Upper lobe of right lung (tissue), 1 donor: Measurements from ENCODE around the gene DUSP16. TPM values are rescaled to one million over a fixed set of nuclear protein-coding genes. Genes with fewer than 3 reads are reported as not detected.
"Not testable (repeated sequence)": the region's sequence is repeated elsewhere in the genome, so short reads cannot be mapped to it uniquely, and the experiment has no call there.

Experiments
- ATAC-seq: fragments of 200-7000 bp; cut with Tn5 transposase; one replicate; pipeline ENCODE4 v1.9.1; 2020; ENCODE audit warnings: mild to moderate bottlenecking, moderate library complexity
- DNase-seq: peaks from one replicate; pipeline ENCODE4 v3.0.0-alpha.2; 2020
- H3K27ac ChIP-seq: fragments of 200-600 bp; one replicate; pipeline ENCODE4 v1.8.0; 2022
- H3K27me3 ChIP-seq: fragments of 200-600 bp; one replicate; pipeline ENCODE4 v1.8.0; 2022; ENCODE audit warnings: mild to moderate bottlenecking
- H3K36me3 ChIP-seq: fragments of 200-600 bp; one replicate; pipeline ENCODE4 v1.8.0; 2022
- H3K4me1 ChIP-seq: fragments of 200-600 bp; one replicate; pipeline ENCODE4 v1.8.0; 2022
- H3K4me3 ChIP-seq: fragments of 200-600 bp; one replicate; pipeline ENCODE4 v1.8.0; 2022; ENCODE audit warnings: mild to moderate bottlenecking
- H3K9me3 ChIP-seq: fragments of 200-600 bp; one replicate; pipeline ENCODE4 v1.8.0; 2022
- CTCF ChIP-seq: fragments of 200-600 bp; IDR thresholded peaks from one replicate; pipeline ENCODE4 v1.8.0; 2022; ENCODE audit warnings: antibody characterized with exemption
- intact Hi-C: fragments of 100-400 bp; cut with DNase I; formaldehyde crosslinking; loops from one replicate; pipeline ENCODE4 v1.11.0; 2022
- total RNA-seq: library from RNA; stranded (reverse); fragmentation: NEBNext Ultra II Directional; extraction: Animal tissue kit (Norgen Biotek cat#: 25700); gene quantifications from one replicate; pipeline ENCODE4 v1.2.1, GENCODE V29; 2021
- donor health status: DM: no; HTN: yes; CAD: no; lungs with severe emphysema.

The DUSP16 gene
- total RNA-seq, 1 donor from 2014 or later: 50.6 TPM

GRCh38 chr12:12527820-12528296 is 34.8 kb downstream of the DUSP16 start:
- intact Hi-C loops: no loop called here
- no peaks in the 10 kb centered on the region for H3K36me3 ChIP-seq
- peak; percentile 43 for ATAC-seq
- no peak for TF ChIP-seq CTCF
- no peaks in the 10 kb centered on the region for H3K9me3 ChIP-seq
- no peak overlapping the region for H3K27ac ChIP-seq
- peaks cover 15% of the 10 kb centered on the region for H3K4me1 ChIP-seq
- DNase-seq: no peak
- H3K27me3 ChIP-seq: no peaks in the 10 kb centered on the region
- no peak overlapping the region for H3K4me3 ChIP-seq

GRCh38 chr12:12524128-12524527 is 38.5 kb downstream of the DUSP16 start:
- peaks cover 11% of the 10 kb centered on the region for H3K4me1 ChIP-seq
- no peak overlapping the region for H3K4me3 ChIP-seq
- H3K27ac ChIP-seq: no peak overlapping the region
- no peak for TF ChIP-seq CTCF
- DNase-seq (no peak), ATAC-seq (no peak)
- intact Hi-C loops: no loop called here
- no peaks in the 10 kb centered on the region for H3K27me3 ChIP-seq
- no peaks in the 10 kb centered on the region for H3K9me3 ChIP-seq
- peaks cover 8% of the 10 kb centered on the region for H3K36me3 ChIP-seq

GRCh38 chr12:12523229-12523628 is 39.4 kb downstream of the DUSP16 start:
- Histone ChIP-seq H3K4me3 (no peak overlapping the region), H3K9me3 (no peaks in the 10 kb centered on the region), H3K4me1 (peaks cover 9% of the 10 kb centered on the region), H3K27me3 (no peaks in the 10 kb centered on the region), H3K36me3 (peaks cover 17% of the 10 kb centered on the region), H3K27ac (no peak overlapping the region)
- ATAC-seq: no peak
- intact Hi-C loops: no loop called here
- DNase-seq: no peak
- TF ChIP-seq CTCF: no peak

- H3K4me3 ChIP-seq, DNase-seq, H3K27me3 ChIP-seq, ATAC-seq, H3K27ac ChIP-seq, intact Hi-C loops, H3K9me3 ChIP-seq, H3K4me1 ChIP-seq: not testable (repeated sequence)
- peaks cover 23% of the 10 kb centered on the region for H3K36me3 ChIP-seq
Measured at GRCh38 chr12:12522657-12523056, 40.0 kb downstream of the DUSP16 start.

GRCh38 chr12:12521888-12522287 is 40.8 kb downstream of the DUSP16 start:
- ATAC-seq: no peak
- no peaks in the 10 kb centered on the region for H3K9me3 ChIP-seq
- H3K27me3 ChIP-seq: no peaks in the 10 kb centered on the region
- no peak overlapping the region for H3K4me3 ChIP-seq
- DNase-seq: no peak
- H3K4me1 ChIP-seq: no peaks in the 10 kb centered on the region
- no peak overlapping the region for H3K27ac ChIP-seq
- peaks cover 30% of the 10 kb centered on the region for H3K36me3 ChIP-seq
- no peak for TF ChIP-seq CTCF
- intact Hi-C loops: no loop called here

- intact Hi-C loops: no loop called here
- no peaks in the 10 kb centered on the region for H3K27me3 ChIP-seq
- no peak for TF ChIP-seq CTCF
- peaks cover 37% of the 10 kb centered on the region for H3K36me3 ChIP-seq
- H3K4me1 ChIP-seq: no peaks in the 10 kb centered on the region
- no peak overlapping the region for H3K27ac ChIP-seq
- no peaks in the 10 kb centered on the region for H3K9me3 ChIP-seq
- DNase-seq (no peak), ATAC-seq (no peak)
- H3K4me3 ChIP-seq: no peak overlapping the region
Measured at GRCh38 chr12:12521044-12521485, 41.6 kb downstream of the DUSP16 start.
